ENCODE measurements around the gene DHRS12.
A peak's percentile ranks its signal among the peaks of the same experiment; 100 is the strongest.

The DHRS12 gene, protein sequence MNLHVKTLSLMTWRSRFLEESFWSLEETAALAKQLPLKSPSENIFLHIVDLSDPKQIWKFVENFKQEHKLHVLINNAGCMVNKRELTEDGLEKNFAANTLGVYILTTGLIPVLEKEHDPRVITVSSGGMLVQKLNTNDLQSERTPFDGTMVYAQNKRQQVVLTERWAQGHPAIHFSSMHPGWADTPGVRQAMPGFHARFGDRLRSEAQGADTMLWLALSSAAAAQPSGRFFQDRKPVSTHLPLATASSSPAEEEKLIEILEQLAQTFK

GRCh38 chr13:51803422-51804294 is at the start of gene DHRS12:
TSS of gene DHRS12 (minus strand) at chr13:51804163. CDS start at chr13:51799659, 4,504 bp downstream.
- DNase-seq = peak; percentile 90

GRCh38 chr13:51849145-51850101 is 45.5 kb upstream of the DHRS12 start:
- peak; percentile 40 for DNase-seq

GRCh38 chr13:51848674-51849073 is 44.7 kb upstream of the DHRS12 start:
- no peak for DNase-seq

DNA sequence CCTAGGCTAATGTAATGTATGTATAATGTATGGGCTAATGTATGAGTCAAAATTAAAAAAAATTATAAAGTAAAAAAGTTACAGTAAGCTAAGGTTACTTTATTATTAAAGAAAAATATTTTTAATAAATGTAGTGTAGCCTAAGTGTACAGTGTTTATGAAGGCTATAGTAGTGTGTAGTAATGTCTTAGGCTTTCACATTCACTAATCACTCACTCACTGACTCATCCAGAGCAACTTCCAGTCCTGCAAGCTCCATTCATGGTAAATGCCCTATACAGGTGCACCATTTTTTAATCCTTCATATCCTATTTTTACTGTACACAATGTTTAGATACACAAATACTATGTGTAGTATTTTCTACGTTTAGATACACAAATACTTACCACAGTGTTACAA is 42.8 kb upstream of the DHRS12 start:
- DNase-seq = peak; percentile 33

DNA sequence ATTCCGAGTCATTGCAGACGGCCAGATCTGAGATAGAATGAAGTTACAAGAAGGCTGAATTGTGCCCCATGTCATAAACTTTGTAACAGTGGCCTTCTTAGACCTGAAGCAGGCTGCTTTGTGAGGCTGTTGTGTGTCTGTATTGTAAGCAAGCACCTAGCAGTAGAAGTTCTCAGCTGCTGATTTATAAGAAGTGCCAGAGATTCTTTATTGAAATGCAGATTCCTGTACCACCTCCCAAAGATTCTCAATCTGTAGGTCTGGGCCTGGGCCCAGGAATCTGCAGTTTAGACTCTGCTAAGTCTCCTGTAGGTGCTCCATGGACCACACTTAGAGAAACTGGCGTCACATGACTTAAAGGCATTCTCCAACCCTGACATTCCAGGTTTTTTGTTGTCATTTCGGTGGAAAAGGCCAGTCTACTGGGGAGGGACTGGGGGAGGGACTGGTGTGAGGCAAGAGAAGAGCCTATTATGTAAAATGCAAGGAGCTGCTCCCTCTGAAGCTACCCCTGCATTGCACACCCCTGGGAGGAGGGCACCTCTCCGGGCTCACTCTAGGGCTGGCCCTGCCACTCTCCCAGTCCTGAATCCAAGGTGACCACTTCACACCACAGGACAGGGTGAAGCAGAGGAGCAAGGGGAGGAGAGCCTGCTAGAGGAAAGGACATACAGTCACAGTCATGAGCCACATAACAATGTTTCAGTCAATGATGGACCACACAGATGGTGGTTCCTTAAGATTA is 41.8 kb upstream of the DHRS12 start:
- DNase-seq = no peak

DNA sequence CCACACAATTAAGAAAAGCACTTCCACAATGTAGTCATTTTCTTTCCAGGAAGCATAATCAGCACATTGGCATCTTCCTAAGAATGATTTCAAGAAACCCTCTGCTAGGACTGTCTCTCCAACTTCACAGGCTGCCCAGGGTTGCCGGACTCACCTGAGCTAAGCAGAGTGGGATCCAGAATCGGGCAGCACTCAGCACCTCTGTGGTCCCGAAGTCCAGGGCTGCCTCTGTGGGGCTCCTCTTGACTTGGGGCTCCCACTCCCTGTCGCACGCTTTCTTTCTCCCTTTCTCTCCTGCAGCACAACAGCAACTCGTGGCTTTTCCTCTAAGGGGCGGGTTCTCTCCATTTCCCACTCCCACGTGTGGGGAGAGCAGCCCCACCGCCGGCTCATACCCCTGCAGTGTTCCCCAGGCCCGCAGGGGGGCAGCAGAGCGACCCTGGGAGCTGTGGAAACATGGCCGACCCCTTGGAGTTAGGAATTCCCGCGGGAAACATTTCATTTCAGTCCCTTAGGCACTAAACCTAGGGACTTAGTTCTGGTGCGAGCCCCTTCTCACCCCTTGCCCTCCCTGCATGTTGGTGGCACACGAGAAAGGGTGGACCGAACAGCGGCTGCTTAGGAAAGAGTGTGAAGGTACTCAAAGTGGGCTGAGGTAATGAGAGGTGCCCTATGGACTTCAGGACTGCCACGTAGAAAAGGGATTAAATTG is 41.1 kb upstream of the DHRS12 start, which contains the start of gene TMEM272:
Gene TMEM272 (minus strand): TSS at position 316 of the 712 bp plus-strand sequence. CDS start 6,647 bp downstream, outside the sequence.
- DNase-seq = peak; percentile 65

- no peak for DNase-seq
Observed at GRCh38 chr13:51843529-51843928, 39.6 kb upstream of the DHRS12 start.

GRCh38 chr13:51841732-51842131 is 37.8 kb upstream of the DHRS12 start:
- DNase-seq = no peak

- DNase-seq = no peak
Observed at GRCh38 chr13:51840917-51841316, 37.0 kb upstream of the DHRS12 start.

- no peak for DNase-seq
Observed at GRCh38 chr13:51839711-51840540, 36.0 kb upstream of the DHRS12 start.

DNA sequence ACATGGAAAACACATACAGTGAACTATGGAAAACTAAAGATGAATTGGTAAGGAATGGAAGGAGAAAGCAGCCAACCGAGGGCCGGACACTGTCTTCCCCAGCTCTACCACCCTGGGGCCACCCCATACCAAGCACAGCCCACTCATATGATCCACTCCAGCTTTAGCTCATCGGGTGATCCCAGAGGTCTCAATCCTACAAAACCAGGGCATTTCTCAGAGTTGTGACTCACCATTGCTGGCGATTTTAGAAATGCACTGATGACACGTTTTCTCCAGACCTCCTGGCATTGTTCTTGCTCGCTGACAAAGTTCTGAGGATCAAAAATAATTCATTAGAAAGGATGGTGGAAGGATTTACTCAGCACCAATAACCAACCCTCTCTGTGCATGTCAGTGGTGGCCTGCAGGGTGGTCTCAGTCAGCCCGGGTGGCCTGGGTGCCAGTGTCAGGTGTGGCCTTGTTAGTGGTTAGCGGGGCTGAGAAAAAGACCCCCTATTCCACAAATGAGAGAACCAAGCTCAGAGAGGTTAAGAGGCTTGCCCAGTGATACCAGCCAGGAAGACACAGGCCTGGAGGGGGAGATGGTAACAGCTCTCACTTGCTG is 34.4 kb upstream of the DHRS12 start:
- no peak for DNase-seq

DNA sequence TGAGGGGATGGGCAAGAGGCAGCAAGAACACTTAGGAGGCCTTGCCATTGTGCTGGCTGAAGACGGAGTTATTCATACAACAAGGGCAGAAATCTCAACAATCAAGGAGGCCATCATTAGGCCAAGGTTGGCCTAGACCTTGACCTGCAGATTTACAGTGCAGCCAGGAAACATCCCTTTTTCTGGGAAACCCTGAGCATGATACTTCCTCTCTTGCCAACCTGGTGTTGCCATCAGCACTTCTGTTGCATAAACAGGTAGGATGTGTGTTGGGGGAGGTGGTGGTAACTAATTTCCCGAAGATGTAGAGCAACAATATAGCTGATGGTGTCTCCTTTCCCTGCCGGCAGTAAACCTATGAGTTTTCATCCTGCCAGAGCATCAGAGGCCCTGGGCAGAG is 33.1 kb upstream of the DHRS12 start:
- DNase-seq = no peak

- no peak for DNase-seq
Observed at GRCh38 chr13:51834581-51835171, 30.7 kb upstream of the DHRS12 start.

DNA sequence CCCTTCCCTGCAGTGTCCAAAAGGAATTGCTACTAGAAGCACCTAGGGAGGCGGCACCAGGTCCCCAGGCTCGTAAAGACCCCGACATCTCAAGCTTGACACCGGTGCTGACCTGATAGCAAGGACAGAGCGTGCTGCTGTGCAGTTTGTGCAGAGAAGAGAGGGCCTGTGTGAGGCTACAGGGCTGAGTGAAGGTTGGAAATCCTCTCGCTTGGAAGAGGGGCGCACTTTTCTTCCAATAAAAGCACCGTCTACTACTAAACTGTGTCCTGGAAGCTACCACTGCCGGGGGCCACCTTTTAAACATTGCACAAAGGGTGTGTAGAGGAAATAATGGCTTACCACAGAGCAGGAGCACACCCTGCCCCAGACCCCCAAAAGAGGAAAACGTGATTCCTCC is 30.0 kb upstream of the DHRS12 start:
- no peak for DNase-seq

DNA sequence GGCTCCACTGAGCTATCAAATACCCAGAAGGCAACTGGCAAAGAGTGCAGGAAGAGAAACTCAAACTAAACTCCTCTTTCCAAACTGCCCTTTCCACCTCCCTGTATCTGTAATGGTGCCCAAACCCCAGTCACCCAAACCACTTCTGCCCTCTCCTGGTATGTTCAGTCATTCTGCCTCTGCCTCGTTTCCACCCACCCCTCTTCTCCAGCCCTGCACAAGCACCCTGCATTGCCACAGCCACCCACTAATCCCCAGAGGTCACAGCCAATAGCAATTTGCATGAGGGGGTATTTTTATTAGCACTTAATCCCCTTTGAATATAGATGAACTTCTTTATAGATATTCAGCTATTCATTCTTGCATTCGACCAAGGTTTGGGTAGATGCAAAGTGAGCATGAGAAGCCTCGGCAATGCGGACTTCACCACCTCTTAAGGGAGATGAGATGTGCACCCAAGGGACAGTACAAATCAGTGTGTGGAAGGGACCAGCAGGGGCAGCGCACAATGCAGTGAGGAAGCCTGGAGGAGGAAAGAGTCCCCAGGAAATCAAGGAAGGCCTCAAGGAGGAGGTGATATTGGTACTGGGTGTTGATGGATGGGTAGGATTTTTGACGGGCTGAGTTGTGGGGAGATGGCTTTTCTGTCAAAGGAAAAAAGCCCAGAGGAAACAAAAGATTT is 28.6 kb upstream of the DHRS12 start:
- DNase-seq = peak; percentile 58

- no peak for DNase-seq
Observed at GRCh38 chr13:51831519-51831918, 27.6 kb upstream of the DHRS12 start.

GRCh38 chr13:51829568-51829899 is 25.6 kb upstream of the DHRS12 start:
- no peak for DNase-seq

DNA sequence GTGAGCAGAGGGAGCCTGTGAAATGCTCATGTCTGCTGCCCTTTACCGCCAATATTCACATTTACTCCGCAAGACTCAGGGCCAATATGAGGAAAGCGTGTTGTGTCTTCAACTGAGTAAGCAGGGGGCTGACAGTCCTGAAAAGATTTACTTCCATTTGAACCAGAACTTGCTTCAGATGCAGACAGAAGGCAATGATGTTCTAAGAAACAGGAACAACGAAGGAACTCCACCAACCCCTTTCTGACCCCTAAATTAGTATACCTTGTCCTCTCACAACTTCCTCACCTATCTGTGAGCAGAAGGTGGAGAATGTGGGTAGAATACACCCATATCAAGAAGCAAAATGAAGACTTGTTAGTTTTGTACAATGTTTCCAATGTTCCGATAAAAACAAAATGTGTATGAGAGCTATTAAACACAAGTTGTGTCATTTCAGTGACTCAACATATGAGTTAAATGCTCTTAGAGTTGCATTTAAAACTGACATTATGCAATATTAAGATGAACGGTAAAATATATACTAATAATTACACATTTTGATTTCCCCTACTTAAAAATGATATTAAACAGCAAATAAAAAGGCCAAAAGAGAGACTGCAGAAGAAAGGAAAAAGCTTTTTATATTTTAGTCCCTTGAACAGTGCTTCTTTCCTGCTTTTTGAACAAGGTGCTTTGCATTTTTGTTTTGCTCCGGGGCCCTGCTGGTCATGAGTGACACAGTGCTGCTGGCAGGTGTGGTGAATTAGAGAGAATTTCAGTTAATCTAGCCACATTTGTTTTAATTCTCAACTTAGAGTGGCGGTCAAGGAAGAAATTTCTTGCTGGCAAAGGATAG is 25.0 kb upstream of the DHRS12 start:
- DNase-seq = no peak

Data from activated CD4-positive, alpha-beta T cell treated with anti-CD3 and anti-CD28 coated beads, Interleukin-2, Interleukin-6, amounts not matched to agents 100 ng/mL and 50 ng/mL, durations not matched to agents 16 hours and 8 hours (primary cell).